NK-92 treated with Interleukin-12 subunit alpha and Interleukin-12 subunit beta, amount 100 ng/mL, for 24 hours (cell line): Measurements from ENCODE around the gene IGFL3.
"Not testable (repeated sequence)": the region's sequence is repeated elsewhere in the genome, so short reads cannot be mapped to it uniquely, and the experiment has no call there.

Experiments
- DNase-seq: peaks from one replicate; lab custom pipeline; 2025; lab: John Stamatoyannopoulos, UW

The IGFL3 gene

GRCh38 chr19:46124638-46125115 is at the start of gene IGFL3:
IGFL3 (minus strand) TSS chr19:46124688; CDS start chr19:46124649, 39 bp downstream.
- DNase-seq = no peak

GRCh38 chr19:46173886-46174480 is 49.5 kb upstream of the IGFL3 start:
- no peak for DNase-seq

GRCh38 chr19:46162731-46163130 is 38.2 kb upstream of the IGFL3 start:
- no peak for DNase-seq

DNA sequence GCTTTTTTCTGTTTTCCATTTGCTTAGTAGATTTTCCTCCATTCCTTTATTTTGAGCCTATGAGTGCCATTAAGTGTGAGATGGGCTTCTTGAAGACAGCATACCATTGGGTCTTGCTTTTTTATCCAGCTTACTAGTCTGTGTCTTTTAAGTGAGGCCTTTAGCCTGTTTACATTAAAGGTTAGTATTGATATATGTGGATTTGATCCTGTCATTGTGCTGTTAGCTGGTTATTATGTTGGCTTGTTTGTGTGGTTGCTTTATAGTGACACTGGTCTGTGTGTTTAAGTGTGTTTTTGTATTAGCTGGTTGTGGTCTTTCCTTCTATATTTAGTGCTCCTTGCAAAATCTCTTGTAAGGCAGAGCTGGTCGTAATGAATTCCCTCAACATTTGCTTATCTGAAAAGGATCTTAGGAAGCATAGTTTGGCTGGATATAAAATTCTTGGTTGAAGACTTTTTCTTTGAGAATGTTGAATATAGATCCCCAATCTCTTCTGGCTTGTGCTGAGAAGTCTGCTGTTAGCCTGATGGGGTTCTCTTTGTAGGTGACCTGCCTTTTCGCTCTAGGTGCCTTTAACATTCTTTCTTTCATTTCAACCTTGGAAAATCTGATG is 37.3 kb upstream of the IGFL3 start:
- DNase-seq = not testable (repeated sequence)

GRCh38 chr19:46160233-46160775 is 35.8 kb upstream of the IGFL3 start:
- no peak for DNase-seq

GRCh38 chr19:46159418-46160232 is 35.1 kb upstream of the IGFL3 start:
- DNase-seq = no peak

DNA sequence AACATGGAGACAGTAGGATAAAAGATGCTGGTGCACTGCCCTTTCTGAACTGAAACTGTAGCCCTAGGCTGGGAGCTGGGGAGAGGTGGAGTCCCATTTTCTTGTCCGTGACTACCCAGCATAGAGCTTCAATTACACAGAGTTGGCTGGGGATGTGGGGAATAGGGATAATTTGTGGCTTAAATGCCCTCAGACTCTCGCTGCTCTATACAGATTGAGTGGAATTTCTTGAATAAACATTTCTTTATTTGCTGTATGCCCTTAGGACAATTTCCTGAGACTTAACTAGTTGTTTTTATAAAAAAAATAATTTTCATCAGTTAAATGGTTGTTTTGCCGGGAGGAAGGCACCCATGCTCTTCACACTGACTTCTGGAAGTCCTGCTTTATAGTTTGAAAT is 30.7 kb upstream of the IGFL3 start:
- no peak for DNase-seq

GRCh38 chr19:46150606-46151005 is 26.1 kb upstream of the IGFL3 start:
- DNase-seq = no peak

- no peak for DNase-seq
These were observed 23.4 kb upstream of the IGFL3 start, which contains the start of gene IGFL2 for GRCh38 chr19:46147791-46148288. IGFL2 (plus strand) TSS chr19:46148238; CDS start chr19:46148279, 41 bp downstream.

DNA sequence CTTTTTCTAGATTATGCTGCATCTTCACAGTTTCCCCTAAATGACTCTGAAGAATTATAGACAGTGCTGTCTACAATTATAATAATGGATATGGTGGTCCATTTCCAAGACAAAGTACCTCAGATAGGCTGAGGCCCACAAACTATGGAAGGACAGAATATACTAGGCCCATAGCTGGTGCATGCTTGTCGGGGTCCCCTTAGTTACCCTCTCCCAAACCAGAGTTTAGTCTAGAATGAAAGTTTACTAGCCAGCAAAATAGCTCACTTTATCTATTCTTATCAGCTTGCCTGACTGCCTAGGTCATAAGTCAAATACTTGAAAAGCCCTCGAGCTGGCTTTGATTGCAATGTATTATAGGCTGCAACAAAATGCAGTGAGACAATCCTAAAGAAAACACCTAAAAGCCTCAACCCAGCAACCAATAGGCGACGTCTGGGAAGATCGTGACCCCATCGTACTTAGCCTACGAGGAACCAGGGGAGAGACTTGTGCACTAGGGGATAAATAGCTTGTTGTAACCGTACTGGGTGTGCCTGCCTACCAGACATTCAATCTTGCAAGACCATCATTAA is 22.8 kb upstream of the IGFL3 start:
- no peak for DNase-seq

GRCh38 chr19:46144756-46145155 is 20.3 kb upstream of the IGFL3 start:
- no peak for DNase-seq

DNA sequence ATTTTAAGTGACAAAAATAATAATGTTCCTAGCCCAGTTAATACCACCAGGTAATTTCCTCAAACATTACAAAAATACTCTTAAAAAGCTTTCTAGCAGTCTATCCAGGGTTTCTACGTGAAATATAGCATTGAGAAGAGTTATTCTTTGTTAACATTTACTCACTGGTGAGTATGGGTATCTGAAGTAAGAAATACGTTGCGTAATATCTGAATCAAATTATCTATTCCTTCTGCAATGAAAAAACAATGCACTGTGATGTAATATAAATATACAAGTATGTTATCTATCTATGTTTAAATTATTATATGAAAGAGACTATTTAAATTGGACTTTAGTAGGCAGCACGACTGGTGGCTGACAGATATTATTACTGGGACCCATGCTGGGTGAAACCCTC is 17.8 kb upstream of the IGFL3 start:
- no peak for DNase-seq

DNA sequence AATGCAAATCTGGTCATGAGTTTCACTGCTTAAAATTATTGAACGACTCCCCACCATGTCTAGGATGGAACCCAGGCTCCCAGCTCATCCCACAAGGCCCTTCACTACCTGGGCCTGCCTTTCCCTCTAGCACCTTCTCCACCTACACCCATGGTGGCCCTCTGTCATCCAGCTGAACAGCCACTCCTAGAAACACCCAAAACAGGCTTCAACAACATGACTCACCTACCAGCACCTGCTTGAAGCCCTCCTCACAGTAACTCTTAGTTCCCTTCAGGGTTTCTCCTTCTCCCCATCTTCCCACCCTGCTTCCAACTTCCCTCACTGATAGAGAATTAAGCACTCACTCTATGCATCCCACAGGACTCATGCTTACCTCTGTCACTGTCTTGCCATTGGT is 16.9 kb upstream of the IGFL3 start:
- DNase-seq = no peak

DNA sequence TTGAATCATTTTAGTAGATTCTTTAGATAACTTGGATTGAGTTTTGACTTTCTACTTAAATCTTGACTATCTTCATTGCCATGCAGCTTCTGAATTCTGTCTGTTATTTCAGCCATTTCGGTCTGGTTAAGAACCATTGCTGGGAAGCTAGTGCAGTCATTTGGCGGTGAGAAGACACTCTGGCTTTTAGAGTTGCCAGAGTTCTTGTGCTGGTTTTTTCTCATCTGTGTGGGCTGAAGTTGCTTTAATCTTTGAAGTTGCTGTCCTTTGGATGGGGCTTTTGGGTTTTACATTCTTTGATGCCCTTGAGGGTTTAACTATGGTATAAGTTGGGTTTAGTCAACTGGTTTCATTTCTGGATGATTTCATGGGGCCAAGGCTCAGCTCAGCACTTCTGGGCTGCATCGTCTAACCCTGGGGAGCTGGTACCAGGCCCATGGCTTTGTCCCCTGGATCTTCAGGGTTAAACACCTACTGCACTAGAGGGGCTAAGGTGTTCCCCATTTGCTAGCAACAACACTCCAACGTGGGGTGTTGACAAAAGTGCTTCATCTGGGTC is 13.5 kb upstream of the IGFL3 start:
- no peak for DNase-seq

GRCh38 chr19:46134527-46134926 is 10.0 kb upstream of the IGFL3 start:
- DNase-seq = no peak

DNA sequence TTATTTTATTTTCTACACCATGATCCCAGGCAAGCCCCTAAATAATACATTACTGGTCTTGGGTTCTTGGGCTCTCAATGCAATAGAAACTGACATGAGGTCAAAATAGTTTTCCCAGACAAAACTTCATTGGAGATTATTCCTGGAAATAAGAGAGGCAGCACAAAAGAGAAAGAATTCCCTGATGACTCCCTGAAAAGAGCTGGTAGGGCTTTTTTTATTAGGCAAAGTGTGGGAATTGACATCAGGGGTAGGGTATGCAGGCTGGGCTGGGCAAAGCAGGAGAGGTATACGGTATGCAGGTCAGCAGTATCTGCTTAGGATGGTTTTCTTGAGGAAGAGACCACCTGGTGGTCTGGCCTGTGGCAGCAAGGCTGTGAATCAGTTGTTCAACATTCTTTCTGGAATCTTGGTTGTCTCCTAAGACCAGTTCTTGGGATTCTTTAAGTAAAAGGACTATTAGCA is 9.3 kb upstream of the IGFL3 start:
- no peak for DNase-seq

DNA sequence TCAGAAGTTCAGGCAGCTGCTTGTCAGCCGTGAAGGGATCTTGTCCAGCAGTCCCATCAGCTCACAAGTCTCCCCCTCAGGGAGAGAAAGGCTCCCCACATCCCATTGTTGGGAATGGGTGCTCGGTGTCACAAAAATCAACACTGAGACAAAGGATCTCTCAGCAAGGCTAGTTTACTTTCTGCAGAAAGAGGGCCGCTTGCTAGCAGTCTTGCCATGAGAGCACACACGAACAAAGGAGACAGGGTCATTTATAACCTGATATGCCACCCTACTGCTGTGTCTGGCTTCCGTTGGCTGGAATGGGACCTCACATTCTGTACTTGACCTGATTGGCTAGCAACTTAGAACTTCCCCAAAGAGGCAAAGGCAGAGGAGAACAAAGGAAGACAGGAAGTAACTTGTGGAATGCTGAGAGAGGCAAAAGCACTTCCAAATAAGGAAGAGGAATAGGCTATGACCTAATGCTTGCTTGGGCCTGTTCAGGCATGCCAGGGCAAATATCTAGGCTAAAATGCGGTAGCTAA is 8.7 kb upstream of the IGFL3 start:
- no peak for DNase-seq

GRCh38 chr19:46132508-46133100 is 8.1 kb upstream of the IGFL3 start:
- no peak for DNase-seq

GRCh38 chr19:46131485-46132143 is 7.1 kb upstream of the IGFL3 start:
- DNase-seq = no peak

DNA sequence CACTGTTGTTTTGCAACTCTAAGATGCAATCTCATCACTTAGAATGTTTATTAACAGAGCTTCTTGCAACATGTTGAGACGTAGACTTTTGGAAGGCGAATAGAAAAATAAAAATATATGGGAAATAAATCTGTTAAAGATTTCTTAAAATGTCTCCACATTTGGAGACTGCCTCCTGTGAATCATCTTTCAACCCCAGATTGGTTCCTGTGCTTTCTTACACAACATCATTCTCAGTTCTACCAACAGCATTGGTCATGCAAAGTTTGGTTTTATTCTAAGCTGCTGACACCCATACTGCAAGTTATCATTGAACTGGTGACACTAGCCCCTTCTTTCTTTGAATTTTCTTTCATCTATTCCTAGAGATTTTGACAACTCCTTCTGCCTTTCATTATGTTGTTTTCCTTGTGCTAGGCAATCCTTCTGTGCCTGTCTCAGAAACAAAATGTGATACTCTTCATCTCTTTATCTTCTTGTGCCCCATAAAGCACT is 1.6 kb upstream of the IGFL3 start:
- DNase-seq = no peak
